Ramos (cell line): ENCODE measurements around the gene EIPR1.

ENCODE experiments used
- in situ Hi-C: fragments of 300-500 bp; cut with MboI; formaldehyde crosslinking; loops from one replicate; pipeline ENCODE4 v1.14.3; 2022; ENCODE audit warnings: low sequenced_read_pairs; ENCODE audit not compliant: unreplicated experiment

EIPR1 gene

DNA sequence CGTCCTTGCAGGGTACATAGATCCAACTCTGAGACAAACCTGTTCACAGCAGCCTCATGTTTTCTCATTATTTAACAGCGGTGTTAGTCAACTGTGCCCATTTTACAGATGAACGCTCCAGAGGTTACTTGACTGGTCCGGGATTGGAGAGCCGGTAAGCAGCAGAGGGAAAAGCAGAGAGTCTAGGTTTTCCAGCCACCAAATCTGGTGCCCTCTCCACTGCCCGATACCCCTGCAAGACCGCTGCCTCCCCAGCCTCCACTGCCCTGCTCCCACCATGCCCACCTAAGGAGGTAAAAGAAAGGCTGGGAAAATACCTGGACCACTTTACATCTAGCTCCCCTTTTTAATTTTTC lies 51.5 kb downstream of the EIPR1 start:
- in situ Hi-C loops: no loop called here

DNA sequence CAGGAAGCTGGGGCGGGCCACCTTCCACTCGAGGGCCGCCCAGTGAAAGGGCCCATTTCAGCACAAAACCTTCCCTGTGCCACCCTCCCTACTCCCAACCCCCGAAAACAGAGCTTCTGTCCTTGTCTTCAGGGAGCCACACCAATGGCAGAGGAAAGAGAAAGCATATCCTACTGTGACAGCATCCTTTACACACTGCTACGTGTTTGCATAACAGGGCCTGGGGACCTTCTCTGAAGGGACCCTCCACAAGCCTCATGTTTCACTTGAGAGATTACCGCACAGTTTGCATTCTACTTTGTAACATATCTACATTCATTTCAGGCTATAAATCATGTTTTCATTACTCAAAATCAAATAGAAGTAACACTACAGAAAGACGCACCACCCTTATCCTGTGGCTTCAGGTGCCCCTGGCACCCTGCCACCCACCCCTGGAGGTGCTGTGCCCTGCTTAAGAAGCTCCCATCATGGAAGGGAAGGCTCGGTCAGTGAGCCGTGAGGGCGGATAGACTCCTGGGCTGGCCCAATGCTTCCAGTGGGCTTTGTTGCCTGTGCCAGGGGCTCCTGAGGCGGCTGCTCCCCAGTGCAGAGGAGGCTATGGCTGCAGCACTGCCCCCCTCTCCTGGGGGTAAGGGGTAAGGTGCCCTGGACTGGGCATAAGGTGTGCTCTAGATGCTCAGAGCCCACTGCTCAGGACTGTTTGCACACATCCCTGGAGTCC lies 52.0 kb downstream of the EIPR1 start:
- in situ Hi-C loops: no loop called here

DNA sequence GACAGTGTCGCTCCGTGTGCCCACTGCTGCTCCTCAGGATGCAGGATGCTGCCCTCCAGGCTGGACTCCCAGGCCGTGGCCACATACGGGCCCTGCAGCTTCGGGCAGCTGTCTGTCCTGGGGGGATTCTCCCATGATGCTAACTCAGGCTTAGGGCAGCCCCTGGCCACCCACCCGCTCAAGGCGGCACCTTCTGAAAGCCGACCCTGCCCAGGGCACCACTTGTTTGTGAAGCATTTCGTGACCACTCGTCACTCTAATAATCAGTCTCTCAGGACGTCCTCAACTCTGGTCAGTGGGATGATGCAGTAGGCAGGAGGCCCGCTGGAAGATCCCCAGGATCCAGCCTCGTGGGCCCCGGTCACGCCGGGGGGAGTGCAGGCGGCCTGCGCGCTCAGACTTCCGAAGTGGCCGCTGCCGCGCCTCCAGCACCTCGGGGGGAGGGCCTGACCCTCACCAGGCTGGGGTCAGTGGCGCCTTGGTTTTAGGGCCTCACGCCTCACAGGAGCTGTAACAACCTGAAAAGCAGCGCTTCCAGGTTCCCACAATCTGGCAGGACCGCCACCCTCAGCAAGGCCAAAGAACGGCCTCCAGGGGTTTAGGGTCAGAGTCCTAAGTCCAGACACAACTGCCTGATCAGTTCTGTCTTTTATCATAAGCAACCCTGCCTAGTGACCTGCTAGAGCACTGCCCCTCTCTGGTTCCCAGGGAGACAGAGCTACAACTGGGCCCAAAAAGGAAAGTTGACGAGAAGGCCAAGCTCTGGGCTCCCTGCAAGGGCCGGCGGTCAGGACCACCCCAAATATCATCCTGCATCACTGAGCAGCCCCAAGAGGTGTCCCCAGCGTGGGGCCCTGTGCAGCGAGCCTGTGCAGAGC lies 53.0 kb downstream of the EIPR1 start:
- in situ Hi-C loops: no loop called here

DNA sequence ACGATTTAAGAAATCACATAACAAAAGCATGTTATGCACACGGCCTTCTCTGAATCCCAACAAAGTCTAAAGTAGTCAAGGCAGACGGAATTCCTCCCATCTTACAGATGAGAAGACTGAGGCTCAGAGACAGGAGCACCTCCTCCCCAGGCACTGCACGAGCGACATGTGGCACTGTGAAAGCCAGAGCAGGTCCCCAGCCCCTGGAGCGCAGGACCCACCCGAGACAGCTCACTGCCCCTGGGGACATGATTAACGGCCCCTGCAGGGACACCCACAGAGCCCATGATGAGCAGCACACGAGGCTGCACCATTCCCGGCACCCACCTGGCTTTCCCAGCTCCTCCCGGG lies 53.6 kb downstream of the EIPR1 start:
- in situ Hi-C loops: no loop called here

DNA sequence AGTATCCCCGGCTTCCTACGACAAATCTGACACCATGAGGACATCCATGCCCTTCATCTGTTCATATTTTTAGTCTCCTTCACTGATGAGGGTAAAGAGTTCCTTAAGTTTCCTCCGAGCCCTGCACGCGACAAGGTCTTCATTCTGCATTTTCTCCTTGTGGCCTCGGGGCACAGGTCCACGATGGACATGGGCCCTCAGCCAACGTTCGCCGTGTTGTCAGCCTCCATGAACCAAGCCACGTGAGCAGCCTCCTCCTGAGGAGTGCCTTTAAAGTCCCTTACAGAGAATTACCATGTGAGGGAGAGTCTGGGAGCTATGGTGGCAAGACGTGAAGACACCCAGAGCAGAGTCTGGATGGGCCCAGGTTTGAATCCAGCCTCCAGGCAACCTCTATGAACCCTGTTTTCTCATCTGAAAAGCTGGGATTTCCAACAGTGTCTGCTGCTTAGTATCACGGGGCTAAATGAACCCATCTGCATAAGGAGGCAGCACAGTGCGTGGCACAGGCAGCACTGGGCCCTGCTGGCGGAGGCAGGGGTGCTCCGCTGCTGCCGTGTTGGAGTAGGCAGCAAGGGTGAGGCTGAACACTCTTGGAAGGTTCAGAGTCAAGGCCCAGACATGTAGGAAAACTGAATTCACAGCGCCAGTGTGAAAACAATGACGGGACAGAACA lies 54.1 kb downstream of the EIPR1 start:
- in situ Hi-C loops: no loop called here

DNA sequence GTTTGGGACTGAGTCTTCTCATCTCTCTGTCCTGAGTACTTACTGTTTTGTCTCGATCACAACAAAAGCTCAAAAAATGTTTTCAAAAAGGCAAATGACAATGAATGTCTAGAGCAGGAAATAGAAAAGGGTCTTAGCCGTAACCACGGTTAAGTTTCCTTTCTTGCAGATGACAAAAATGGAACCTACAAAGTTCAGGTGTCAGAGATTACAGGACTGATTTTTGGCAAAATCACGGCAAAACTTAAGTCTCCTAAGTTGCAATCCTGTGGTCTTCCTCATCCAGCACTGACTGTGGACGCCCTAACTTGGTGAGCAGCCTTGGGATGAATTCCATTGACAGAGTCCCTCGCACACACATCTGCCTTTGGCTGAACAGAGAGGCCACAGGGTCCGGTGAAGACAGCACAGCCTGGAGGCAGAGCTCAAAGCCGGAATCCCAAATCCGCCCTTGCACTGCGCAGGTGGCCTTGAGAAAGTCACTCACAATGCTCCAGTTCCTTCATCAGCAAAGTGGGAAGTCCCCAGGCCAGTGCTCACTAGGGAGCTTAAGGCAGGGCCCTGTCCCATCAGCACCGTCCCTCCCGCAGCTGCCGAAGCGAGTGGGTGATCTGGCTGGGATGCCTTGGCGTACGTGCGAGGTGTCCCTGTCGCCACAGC lies 55.2 kb downstream of the EIPR1 start:
- in situ Hi-C loops: no loop called here

DNA sequence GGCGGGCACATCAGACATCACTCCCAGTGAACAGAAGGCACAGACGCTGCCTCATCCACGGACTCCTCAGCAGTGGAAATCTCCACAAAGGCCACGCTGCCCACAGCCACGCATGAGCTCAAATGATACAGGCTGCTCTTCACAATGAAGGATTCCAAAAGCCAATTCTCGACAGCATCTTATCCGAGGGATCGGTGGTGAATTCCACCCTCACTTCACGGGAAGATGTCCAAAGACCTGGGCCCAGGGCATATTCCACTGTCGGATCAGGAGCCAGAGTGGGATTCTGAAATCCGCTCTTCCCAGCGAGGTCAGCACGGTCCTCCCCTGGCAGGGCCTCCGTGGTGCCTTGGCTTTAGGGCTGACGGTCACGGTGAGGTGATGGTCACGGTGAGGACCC lies 55.8 kb downstream of the EIPR1 start:
- in situ Hi-C loops: no loop called here

DNA sequence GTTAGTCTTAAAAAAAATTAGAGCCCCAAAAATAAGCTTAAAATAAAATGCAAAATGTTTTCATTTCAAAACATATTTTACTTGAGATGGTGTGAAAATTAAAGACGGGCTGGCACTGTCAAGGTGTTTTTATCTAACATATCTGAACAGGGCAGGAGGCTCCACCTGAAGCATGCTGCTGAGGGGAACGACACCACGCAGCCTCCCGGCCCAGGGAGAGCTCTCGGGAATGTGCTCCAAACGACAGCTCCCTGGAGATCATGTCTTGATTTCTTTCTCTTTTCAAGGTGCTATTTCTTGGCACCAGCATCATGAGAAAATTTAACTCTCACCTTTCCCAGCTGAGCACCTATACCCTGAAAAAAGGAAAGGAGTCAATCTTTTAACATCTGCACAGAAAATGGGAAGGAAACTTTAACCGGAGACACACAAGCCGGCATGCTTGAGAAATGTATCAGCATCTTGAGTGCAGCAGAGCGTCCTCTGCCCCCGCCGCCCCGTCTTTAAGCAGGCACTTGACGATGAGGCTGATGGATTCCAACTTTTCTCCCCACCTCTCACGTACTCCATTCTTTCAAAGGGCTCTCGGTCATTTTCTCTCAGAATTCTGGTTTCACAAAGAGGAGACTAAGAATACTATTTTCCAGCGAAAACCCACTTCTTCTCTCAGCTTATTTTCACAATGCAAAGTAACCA lies 56.6 kb downstream of the EIPR1 start:
- in situ Hi-C loops: no loop called here

DNA sequence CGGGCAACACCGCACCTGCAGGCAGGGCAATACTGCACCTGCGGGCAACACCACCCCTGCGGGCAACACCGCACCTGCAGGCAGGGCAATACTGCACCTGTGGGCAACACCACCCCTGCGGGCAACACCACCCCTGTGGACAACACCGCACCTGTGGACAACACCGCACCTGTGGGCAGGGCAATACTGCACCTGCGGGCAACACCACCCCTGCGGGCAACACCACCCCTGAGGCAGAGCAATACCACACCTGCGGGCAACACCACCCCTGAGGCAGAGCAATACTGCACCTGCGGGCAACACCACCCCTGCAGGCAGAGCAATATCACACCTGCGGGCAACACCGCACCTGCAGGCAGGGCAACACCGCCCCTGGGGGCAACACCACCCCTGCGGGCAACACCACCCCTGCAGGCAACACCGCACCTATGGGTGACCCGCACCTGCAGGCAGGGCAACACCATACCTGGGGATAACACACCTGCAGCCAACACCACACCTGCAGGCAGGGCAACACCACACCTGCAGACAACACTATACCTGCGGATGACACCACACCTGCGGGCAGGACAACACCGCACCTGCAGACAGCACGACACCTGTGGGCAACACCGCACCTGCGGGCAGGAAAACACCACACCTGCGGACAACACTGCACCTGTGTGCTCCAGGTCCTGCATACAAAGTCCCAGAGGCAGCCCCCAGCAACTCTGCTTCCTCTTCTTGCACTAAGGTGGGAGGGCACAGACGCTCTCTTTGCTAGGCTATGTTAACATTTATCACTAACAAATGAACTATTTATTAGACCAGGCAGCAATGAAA lies 57.7 kb downstream of the EIPR1 start:
- in situ Hi-C loops: no loop called here

DNA sequence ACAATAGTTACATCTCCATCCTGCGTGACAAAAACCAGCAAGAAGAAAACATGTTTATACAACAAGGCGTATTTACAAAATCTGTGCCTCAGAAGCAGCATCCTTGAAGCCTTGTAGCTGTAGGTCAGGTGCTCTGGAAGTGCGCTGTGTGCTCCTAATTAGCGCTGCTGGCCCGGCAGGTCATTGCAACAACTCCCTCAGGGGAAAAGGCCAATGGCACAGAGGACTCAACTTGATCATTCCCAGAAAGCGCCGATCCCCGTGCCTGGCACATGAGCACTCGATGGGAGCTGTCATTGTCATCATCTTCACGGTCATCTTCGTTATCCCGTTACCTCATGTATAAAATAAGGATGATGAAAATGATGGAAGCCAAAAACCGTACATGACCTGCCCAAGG lies 58.5 kb downstream of the EIPR1 start:
- in situ Hi-C loops: no loop called here

DNA sequence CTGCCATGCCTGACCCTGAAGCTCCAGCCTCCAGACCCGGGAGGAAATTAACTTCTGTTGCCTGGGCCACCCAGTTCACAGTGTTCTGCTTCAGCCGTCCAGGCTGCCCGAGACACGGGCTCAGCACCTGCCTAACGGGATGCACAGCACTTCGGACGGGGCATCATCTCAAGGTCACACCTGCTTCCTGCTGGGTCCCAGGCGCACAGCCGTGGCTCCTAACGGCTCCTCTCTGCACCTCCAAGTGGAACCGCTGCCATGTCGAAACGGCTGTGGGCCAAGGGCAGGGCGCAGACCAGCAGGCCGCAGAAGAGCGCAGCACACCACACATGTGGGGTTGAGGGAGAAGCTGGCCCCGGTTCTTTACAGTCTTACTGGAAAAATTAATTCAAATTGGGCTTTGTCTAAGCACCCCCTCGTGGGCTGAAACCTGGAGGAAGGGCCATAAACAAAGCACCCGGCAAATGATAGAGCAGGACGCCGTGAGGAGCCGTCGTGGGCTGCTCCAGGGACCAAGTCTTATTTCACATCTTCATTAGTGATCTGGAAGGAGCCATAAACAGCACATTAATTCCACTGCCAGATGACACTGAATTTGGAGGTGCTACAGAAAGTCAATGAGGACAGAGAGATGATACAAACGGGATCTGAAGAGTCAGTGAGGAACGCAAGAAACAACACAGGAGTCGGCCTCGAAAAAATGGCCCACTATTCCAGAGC lies 59.6 kb downstream of the EIPR1 start:
- in situ Hi-C loops: no loop called here

DNA sequence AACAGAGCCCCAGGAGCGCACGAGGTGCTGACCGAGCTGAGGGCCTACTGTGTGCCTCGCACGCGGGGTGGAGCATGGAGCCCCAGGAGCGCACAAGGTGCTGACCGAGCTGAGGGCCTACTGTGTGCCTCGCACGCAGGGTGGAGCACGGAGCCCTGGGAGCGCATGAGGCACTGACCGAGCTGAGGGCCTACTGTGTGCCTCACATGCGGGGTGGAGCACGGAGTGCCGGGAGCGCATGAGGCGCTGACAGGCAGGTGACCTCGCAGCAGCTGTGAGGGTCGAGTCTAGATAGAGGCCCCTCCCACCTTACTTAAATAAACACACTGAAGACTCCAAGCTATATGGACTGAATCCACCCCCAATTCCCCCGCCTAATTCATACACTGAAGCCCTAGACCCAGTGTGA lies 60.3 kb downstream of the EIPR1 start:
- in situ Hi-C loops: no loop called here

DNA sequence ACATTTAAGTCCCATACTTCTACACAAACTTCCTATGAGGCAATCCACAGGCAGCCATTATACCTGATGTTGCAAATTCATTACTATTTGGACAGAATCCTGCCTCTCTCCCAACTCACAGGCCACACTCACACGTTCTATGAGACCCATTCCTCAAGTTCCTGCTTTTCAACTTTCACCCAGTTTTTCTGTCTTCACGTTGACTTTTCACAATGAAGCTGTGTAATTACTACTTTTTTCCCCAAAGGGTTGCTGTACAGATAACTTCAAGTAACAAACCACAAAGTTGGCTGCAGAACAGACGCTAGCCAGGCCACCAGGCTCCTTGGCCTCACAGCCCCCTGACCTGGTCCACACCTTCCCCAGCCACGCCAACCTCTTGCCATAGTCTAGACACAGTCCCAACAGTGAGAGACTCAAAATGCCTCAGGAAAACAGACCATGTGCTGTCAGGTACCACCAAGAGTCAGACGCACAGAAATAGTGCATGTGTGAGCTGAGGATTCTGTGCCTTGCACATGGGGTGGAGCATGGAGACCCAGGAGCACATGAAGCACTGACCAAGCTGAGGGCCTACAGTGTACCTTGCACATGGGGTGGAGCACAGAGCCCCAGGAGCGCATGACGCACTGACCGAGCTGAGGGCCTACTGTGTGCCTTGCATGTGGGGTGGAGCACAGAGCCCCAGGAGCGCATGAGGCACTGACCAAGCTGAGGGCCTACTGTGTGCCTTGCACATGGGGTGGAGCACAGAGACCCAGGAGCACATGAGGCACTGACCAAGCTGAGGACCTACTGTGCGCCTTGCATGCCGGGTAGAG lies 61.0 kb downstream of the EIPR1 start:
- in situ Hi-C loops: no loop called here

DNA sequence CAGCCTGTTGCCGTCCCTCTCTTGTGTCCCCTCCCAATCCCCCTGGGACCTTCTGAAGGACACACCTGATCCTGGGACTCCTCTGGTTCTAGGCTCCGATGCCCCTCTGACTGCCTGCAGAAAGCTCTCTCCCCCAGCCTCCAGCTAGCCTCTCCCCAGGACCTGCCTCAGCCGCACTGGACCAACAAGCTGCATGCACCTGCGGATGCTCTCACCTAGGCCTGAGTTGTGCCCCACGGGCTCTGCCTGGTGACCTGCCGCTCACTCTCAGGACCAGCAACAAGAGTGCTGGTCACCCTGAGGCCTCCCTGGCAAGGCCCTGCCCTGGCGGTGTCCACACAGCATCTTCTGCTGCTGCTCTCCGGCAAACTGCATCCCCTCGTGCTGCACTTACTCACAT lies 63.0 kb downstream of the EIPR1 start:
- in situ Hi-C loops: no loop called here

DNA sequence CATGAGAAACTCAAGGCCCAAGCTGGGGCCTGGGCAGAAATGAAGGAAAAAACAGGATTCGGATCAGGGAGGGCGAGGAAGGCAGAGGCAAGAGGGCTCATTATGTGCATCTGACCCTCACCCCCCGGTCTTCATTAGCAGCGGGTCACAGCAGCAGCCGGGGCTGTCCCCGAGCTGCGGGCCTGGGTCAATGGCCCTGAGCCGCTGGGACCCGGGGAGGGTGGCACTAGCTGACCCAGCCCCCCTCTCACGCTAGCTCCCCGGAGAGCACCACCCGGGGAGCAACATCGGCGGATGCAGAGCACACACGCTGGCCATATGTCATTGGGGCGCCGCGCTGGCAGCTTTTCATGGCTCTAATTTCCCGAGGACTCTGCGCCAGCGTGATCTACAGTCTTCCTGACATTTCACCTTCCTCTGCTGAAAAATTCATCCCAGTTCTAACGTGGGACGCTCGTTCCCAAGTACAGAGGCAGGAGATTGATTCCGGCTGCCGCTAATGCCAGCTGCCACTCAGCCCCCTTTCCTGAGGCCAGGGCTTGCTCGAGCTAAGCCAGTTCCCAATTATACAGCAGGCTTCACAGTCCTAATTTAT lies 63.7 kb downstream of the EIPR1 start:
- in situ Hi-C loops: no loop called here

DNA sequence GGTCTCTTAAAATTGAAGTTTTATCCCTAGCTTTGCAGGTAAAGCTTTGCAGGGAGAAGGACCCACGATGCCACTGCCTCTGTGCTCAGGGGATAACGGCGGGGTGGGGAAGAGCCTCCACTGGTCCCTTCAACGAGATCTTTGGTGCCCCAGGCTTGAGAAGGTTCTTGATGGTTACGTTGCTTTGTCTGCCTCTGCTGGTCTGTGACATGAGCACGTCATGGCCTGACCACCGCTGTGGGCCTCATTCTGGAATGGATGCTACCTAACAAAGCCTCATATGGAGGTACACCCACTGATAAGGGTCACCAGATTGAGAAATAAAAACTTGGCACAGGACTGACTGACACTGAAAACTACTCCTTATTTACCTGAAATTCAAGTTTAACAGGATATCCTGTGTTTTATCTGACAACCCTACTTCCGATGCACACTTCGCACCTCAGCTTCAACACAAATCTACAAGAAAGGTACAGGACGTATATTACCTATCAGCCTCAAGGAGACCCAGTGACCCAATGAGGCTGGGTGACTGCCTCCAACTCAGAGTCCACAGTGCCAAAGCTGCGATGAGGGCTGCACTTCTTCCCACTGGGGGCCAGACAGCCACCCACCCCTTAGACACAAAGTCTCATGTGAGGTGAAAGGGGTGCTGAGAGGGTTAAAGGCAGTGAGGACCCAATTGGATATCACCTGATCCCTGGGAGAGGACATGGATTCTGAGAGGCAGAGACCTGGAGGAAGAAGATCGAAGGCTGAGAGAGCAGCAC lies 64.9 kb downstream of the EIPR1 start:
- in situ Hi-C loops: no loop called here

DNA sequence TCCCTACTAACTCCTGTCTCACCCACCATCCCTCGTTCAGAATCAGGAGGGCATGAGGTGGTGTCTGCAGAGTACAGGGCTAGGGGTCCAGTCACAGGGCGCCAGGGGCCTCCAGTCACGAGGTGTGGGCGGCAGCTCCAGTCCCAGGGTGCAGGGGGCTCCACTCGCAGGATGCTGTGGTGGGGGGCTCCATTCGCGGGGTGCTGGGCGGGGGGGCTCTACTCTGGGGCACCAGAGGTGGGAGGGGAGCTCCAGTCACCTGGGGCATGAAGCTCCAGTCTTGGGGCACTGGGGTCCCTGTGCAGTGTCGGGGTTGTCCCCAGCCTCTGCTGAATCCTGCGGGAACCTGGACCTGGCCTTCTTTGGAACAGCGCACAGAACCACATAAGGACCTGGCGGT lies 66.0 kb downstream of the EIPR1 start:
- in situ Hi-C loops: no loop called here
